ENCODE measurements around the gene ALOX5. TPM values are rescaled to one million over a fixed set of nuclear protein-coding genes. Genes with fewer than 3 reads are reported as not detected.

The ALOX5 gene
- total RNA-seq, 1 experiment from 2014 or later = 0.11 TPM

DNA sequence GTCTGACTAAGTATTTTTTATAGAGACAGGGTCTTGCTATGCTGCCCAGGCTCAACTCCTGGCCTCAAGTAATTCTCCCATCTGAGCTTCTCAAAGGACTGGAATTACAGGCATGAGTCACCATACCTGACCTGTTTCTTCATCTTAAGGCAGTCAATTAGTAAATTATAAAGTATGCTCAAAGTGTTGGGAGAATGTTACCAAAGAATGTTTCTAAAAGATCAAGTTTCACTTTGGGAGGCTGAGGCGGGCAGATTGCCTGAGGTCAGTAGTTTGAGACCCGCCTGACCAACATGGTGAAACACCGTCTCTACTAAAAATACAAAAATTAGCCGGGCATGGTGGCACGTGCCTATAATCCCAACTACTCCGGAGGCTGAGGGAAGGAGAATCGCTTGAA is 117.0 kb downstream of the ALOX5 start:
- Histone ChIP-seq H4K20me1 (ENCODE audit: low read length) (no peaks in the 10 kb centered on the region), H3K4me3 (ENCODE audit: low read length) (no peak overlapping the region), H3K27me3 (ENCODE audit: low read length) (no peaks in the 10 kb centered on the region), H3K9me2 (replicated peaks; ENCODE audit: low read length) (no peaks in the 10 kb centered on the region), H3K27ac (ENCODE audit: low read length) (no peak overlapping the region), H3K9ac (ENCODE audit: low read length) (no peak overlapping the region), H3K4me1 (ENCODE audit: insufficient read depth, low read length) (peaks cover 4% of the 10 kb centered on the region; the same call in 1 of the 2 replicates), H3K4me2 (ENCODE audit: low read length) (no peak overlapping the region), H3K79me2 (ENCODE audit: low read length) (no peaks in the 10 kb centered on the region), H3K9me3 (ENCODE audit: low read length) (no peaks in the 10 kb centered on the region), H3F3A (ENCODE audit: low read length, unreplicated experiment) (no peaks in the 10 kb centered on the region), H2AFZ (ENCODE audit: low read length) (no peak overlapping the region), H3K36me3 (ENCODE audit: low read depth, low read length) (no peaks in the 10 kb centered on the region)
- ATAC-seq = no peak
- DNase-seq = no peak
- POLR2A ChIA-PET (ENCODE audit: unreplicated experiment) = no interaction called here
- TF ChIP-seq, protein P1, sequence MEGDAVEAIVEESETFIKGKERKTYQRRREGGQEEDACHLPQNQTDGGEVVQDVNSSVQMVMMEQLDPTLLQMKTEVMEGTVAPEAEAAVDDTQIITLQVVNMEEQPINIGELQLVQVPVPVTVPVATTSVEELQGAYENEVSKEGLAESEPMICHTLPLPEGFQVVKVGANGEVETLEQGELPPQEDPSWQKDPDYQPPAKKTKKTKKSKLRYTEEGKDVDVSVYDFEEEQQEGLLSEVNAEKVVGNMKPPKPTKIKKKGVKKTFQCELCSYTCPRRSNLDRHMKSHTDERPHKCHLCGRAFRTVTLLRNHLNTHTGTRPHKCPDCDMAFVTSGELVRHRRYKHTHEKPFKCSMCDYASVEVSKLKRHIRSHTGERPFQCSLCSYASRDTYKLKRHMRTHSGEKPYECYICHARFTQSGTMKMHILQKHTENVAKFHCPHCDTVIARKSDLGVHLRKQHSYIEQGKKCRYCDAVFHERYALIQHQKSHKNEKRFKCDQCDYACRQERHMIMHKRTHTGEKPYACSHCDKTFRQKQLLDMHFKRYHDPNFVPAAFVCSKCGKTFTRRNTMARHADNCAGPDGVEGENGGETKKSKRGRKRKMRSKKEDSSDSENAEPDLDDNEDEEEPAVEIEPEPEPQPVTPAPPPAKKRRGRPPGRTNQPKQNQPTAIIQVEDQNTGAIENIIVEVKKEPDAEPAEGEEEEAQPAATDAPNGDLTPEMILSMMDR (conservative IDR thresholded peaks at IDR 0.05; ENCODE audit: low read depth, low read length) = no peak
- TF ChIP-seq EZH2phosphoT487 (IDR thresholded peaks at IDR 0.05; ENCODE audit: borderline replicate concordance, low read length) (no peak), EZH2 (IDR thresholded peaks at IDR 0.05; ENCODE audit: low read length, unreplicated experiment) (no peak)
- intact Hi-C loops (cut with micrococcal nuclease) = no loop called here
- no TSS peak for BruUV-seq (replicated peaks)
- CTCF ChIA-PET = no interaction called here

Other genes starting within 250 kb of the ALOX5 start
- 0.04 TPM in 1 of 2 replicates, not detected in the other for gene OR13A1, start 58.6 kb upstream of the ALOX5 start, total RNA-seq (2014; rRNA removed)